Esophagus muscularis mucosa (tissue), 3 donors: ENCODE results near the gene EMD.

Experiments used
- CTCF ChIP-seq, 3 experiments: fragments of 200-600 bp in 2 of 3; fragments of 450-650 bp in 1 of 3; sonication (generic) in 2 of 3; IDR thresholded peaks; one replicate each; pipeline ENCODE4 v1.5.1; 2017 to 2019; ENCODE audit warnings: antibody characterized with exemption in 3 of 3, mild to moderate bottlenecking in 2 of 3, moderate library complexity in 1 of 3
- POLR2A ChIP-seq: fragments of 450-650 bp; IDR thresholded peaks from one replicate; pipeline ENCODE4 v1.6.1; 2017; ENCODE audit warnings: antibody characterized with exemption, moderate library complexity, mild to moderate bottlenecking, low read depth
- POLR2AphosphoS5 ChIP-seq, 2 donors: sonication (generic); formaldehyde crosslinking; IDR thresholded peaks; one replicate each; pipeline ENCODE4 v1.6.1; 2017; ENCODE audit warnings: antibody characterized with exemption in 2 of 2

- TF ChIP-seq CTCF (IDR thresholded peaks at IDR 0.05), result no peak
- TF ChIP-seq POLR2A, result no peak
- peak in 1 of 2 donors; percentile 80 for TF ChIP-seq POLR2AphosphoS5 (IDR thresholded peaks at IDR 0.05)
Measured at GRCh38 chrX:154369449-154370299, 9.4 kb upstream of the EMD start.
